ENCODE measurements around the gene EZH2. TPM values are rescaled to one million over a fixed set of nuclear protein-coding genes. Genes with fewer than 3 reads are reported as not detected.

Gene EZH2
- total RNA-seq, 1 donor from 2014 or later = 6.6 TPM

GRCh38 chr7:148915211-148915610 is 31.1 kb upstream of the EZH2 start:
- Histone ChIP-seq H3K36me3 (ENCODE audit: control insufficient read depth, insufficient read depth, low read length) (no peaks in the 10 kb centered on the region), H3K27me3 (ENCODE audit: control insufficient read depth, insufficient read depth, low read length) (no peaks in the 10 kb centered on the region), H3K4me3 (ENCODE audit: low read depth, low read length) (no peak overlapping the region)
- FAIRE-seq = no peak
- no peak for TF ChIP-seq CTCF (IDR thresholded peaks at IDR 0.05; ENCODE audit: insufficient read depth, low read length, severe bottlenecking)
- no peak for DNase-seq (ENCODE audit: low read depth)

GRCh38 chr7:148914208-148914777 is 30.2 kb upstream of the EZH2 start:
- no peaks in the 10 kb centered on the region for H3K27me3 ChIP-seq (ENCODE audit: control insufficient read depth, insufficient read depth, low read length)
- no peaks in the 10 kb centered on the region for H3K36me3 ChIP-seq (ENCODE audit: control insufficient read depth, insufficient read depth, low read length)
- FAIRE-seq (no peak), DNase-seq (ENCODE audit: low read depth) (peak; percentile 83)
- TF ChIP-seq CTCF (IDR thresholded peaks at IDR 0.05; ENCODE audit: insufficient read depth, low read length, severe bottlenecking) = no peak
- no peak overlapping the region for H3K4me3 ChIP-seq (ENCODE audit: low read depth, low read length)

- no peaks in the 10 kb centered on the region for H3K36me3 ChIP-seq (ENCODE audit: control insufficient read depth, insufficient read depth, low read length)
- no peak overlapping the region for H3K4me3 ChIP-seq (ENCODE audit: low read depth, low read length)
- FAIRE-seq (no peak), DNase-seq (ENCODE audit: low read depth) (peak; percentile 21)
- TF ChIP-seq CTCF (IDR thresholded peaks at IDR 0.05; ENCODE audit: insufficient read depth, low read length, severe bottlenecking) = no peak
- H3K27me3 ChIP-seq (ENCODE audit: control insufficient read depth, insufficient read depth, low read length) = no peaks in the 10 kb centered on the region
Measured at GRCh38 chr7:148912758-148913541, 28.9 kb upstream of the EZH2 start.

GRCh38 chr7:148912151-148912550 is 28.1 kb upstream of the EZH2 start:
- FAIRE-seq = no peak

GRCh38 chr7:148911626-148912025 is 27.5 kb upstream of the EZH2 start:
- peak; percentile 37 for DNase-seq (ENCODE audit: low read depth)
- no peaks in the 10 kb centered on the region for H3K36me3 ChIP-seq (ENCODE audit: control insufficient read depth, insufficient read depth, low read length)

More at GRCh38 chr7:148912151-148912550, 28.1 kb upstream of the EZH2 start:
- no peaks in the 10 kb centered on the region for H3K27me3 ChIP-seq (ENCODE audit: control insufficient read depth, insufficient read depth, low read length)
- no peak for DNase-seq (ENCODE audit: low read depth)
- TF ChIP-seq CTCF (IDR thresholded peaks at IDR 0.05; ENCODE audit: insufficient read depth, low read length, severe bottlenecking) = no peak
- no peak overlapping the region for H3K4me3 ChIP-seq (ENCODE audit: low read depth, low read length)
- H3K36me3 ChIP-seq (ENCODE audit: control insufficient read depth, insufficient read depth, low read length) = no peaks in the 10 kb centered on the region

More at GRCh38 chr7:148911626-148912025, 27.5 kb upstream of the EZH2 start:
- FAIRE-seq = no peak
- no peak for TF ChIP-seq CTCF (IDR thresholded peaks at IDR 0.05; ENCODE audit: insufficient read depth, low read length, severe bottlenecking)
- H3K4me3 ChIP-seq (ENCODE audit: low read depth, low read length) = no peak overlapping the region
- H3K27me3 ChIP-seq (ENCODE audit: control insufficient read depth, insufficient read depth, low read length) = no peaks in the 10 kb centered on the region
